GM12865 (cell line): Measurements from ENCODE around the gene GOLGA8B.

ENCODE experiments used
- DNase-seq: peaks from one replicate; pipeline ENCODE4 v3.0.0; 2010; ENCODE audit warnings: low read depth
- H3K4me3 ChIP-seq: 2 replicates; pipeline ENCODE4 v1.5.1; 2011; ENCODE audit warnings: mild to moderate bottlenecking, low read depth, low read length, control low read depth
- TF ChIP-seq, protein P1 (sequence below): IDR thresholded peaks from 2 replicates; pipeline ENCODE4 v1.5.1; 2011; ENCODE audit warnings: low read length, control low read depth, low read depth, inconsistent platforms; ENCODE audit not compliant: insufficient read depth; ENCODE audit errors: missing control alignments

GOLGA8B gene

GRCh38 chr15:34619151-34619550, 35.7 kb upstream of the GOLGA8B start:
- TF ChIP-seq, protein P1, sequence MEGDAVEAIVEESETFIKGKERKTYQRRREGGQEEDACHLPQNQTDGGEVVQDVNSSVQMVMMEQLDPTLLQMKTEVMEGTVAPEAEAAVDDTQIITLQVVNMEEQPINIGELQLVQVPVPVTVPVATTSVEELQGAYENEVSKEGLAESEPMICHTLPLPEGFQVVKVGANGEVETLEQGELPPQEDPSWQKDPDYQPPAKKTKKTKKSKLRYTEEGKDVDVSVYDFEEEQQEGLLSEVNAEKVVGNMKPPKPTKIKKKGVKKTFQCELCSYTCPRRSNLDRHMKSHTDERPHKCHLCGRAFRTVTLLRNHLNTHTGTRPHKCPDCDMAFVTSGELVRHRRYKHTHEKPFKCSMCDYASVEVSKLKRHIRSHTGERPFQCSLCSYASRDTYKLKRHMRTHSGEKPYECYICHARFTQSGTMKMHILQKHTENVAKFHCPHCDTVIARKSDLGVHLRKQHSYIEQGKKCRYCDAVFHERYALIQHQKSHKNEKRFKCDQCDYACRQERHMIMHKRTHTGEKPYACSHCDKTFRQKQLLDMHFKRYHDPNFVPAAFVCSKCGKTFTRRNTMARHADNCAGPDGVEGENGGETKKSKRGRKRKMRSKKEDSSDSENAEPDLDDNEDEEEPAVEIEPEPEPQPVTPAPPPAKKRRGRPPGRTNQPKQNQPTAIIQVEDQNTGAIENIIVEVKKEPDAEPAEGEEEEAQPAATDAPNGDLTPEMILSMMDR: no peak
- no peak for DNase-seq
- no peak overlapping the region for H3K4me3 ChIP-seq

GRCh38 chr15:34618073-34618472, 34.6 kb upstream of the GOLGA8B start:
- DNase-seq: no peak
- TF ChIP-seq, protein P1: no peak
- no peak overlapping the region for H3K4me3 ChIP-seq

GRCh38 chr15:34616613-34617012, 33.2 kb upstream of the GOLGA8B start:
- TF ChIP-seq, protein P1: no peak
- DNase-seq: peak; percentile 14
- no peak overlapping the region for H3K4me3 ChIP-seq

GRCh38 chr15:34613997-34614396, 30.5 kb upstream of the GOLGA8B start:
- no peak overlapping the region for H3K4me3 ChIP-seq
- TF ChIP-seq, protein P1: no peak
- no peak for DNase-seq

GRCh38 chr15:34613301-34613700, 29.9 kb upstream of the GOLGA8B start:
- DNase-seq: no peak
- TF ChIP-seq, protein P1: no peak
- H3K4me3 ChIP-seq: no peak overlapping the region

- DNase-seq: peak; percentile 33
- TF ChIP-seq, protein P1: peak; percentile 17
Measured at GRCh38 chr15:34610354-34610753, 26.9 kb upstream of the GOLGA8B start.

DNA sequence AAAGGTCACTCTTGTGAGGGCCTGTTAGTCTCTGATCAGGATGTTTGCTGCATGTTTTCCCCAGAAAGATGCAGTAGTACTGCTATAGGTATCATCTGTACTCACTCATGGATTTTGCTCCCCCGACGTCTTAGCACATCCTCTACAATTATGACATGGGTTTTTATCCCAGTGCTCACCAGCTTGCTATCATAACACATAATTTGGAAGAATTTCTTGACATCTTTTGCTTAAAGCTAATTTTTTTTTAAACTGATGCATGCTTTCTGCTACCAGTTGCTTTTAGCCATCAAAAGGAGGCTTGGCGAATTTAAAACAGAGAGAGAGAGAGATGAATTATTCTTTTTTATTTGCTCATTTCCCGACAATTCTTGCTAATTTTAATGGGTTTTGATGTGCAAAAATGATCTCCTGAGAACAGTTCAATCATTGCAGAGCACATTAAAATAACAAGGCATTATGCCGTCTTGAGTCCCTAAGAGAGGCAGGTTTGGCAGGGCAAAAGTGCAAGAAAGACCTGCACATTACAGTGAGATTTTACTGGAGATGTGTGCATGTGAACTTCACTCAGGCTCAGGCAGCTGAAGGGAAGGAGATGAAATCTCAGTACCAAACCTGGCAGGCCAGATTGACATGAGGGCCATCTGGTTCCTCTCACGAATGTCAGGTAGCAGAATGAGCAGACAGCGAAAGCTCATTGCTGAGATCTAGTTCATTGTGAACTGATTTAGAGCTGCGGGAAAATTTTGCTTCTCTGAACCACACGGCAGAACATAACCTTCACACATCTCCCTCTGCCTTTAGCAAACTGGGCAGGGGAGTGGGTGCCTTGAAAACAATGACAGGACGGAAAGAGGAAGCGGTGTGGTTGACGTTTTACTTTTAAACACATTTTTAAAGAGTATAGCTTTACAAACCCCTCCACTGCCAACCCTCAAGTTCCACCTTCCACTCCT, 25.9 kb upstream of the GOLGA8B start:
- TF ChIP-seq, protein P1: no peak
- DNase-seq: peak; percentile 59
- no peak overlapping the region for H3K4me3 ChIP-seq

More at GRCh38 chr15:34610354-34610753, 26.9 kb upstream of the GOLGA8B start:
- no peak overlapping the region for H3K4me3 ChIP-seq
